NCI-H226 (cell line): ENCODE results near the gene ACOT6.
"Not testable (repeated sequence)": the region's sequence is repeated elsewhere in the genome, so short reads cannot be mapped to it uniquely, and the experiment has no call there.

Source experiments
- DNase-seq: peaks from one replicate; pipeline ENCODE4 v3.0.0-alpha.2; 2015

Gene ACOT6

GRCh38 chr14:73659202-73659601 is 46.9 kb downstream of the ACOT6 start:
- not testable (repeated sequence) for DNase-seq

- DNase-seq: no peak
Measured at GRCh38 chr14:73660511-73660910, 48.2 kb downstream of the ACOT6 start.

- no peak for DNase-seq
Measured at GRCh38 chr14:73661872-73662271, 49.6 kb downstream of the ACOT6 start.

GRCh38 chr14:73662487-73662943 is 50.2 kb downstream of the ACOT6 start:
- peak; percentile 88 for DNase-seq

- DNase-seq: peak; percentile 55
Measured at GRCh38 chr14:73663548-73664212, 51.4 kb downstream of the ACOT6 start.

- DNase-seq: no peak
Measured at GRCh38 chr14:73665130-73665529, 52.8 kb downstream of the ACOT6 start.

- DNase-seq: no peak
Measured at GRCh38 chr14:73666583-73666982, 54.3 kb downstream of the ACOT6 start.

- no peak for DNase-seq
Measured at GRCh38 chr14:73667854-73668253, 55.5 kb downstream of the ACOT6 start.
